ENCODE results near the gene TRIM13.
"Not testable (repeated sequence)": the region's sequence is repeated elsewhere in the genome, so short reads cannot be mapped to it uniquely, and the experiment has no call there.

TRIM13 gene

DNA sequence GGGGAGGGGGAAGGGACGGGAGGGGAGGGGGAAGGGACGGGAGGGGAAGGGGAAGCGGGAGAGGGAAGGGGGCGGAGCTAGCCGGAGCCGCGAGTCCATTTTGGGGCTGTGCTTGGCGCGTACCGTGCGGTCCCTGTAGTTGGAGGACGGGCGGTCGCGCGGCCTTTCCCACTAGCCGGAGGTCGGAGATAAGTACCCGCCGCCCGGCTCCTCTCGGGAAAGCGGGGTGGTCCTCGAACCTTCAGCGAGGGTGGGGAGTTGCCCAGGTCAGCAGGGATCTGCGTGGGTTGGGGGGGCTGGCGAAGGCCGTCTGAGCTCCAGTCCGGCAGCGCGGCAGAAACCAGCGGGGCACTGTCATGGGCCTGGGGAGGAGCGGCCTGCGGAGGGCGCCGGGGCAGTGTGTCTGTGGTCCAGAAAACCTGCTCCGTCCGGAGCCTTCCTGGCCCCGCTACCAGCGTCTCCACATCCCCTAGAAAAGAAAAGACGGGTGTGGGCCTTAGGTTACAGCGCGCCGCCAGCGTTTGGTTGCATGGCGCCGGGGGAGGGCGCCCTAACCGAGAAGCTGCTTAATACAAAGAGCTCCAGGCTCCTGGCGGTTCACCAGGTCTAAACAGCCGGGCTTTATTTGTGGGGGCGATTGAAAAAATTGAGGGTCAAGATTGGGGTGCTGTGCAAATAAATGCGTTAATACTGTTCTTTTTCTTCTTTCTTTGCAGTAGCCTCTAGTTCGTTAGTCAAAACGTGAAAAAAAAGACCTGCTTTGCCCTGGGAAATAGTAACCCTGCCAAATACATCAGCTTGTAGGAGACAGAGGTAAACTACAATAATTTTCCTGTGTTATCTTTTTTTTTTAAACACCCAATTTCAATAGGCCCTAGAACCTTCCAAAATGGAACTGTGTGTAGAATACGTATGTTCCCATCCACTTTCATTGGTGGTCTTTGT is at the start of gene TRIM13:
Gene TRIM13 (plus strand): TSS at position 92 of the 945 bp plus-strand sequence. CDS start 14,899 bp downstream, outside the sequence.
- DNase-seq: peak; percentile 89 to 90

GRCh38 chr13:49948777-49949270 is 48.0 kb upstream of the TRIM13 start:
- DNase-seq: not testable (repeated sequence)

GRCh38 chr13:49951754-49952535 is 44.9 kb upstream of the TRIM13 start:
- DNase-seq: no peak

DNA sequence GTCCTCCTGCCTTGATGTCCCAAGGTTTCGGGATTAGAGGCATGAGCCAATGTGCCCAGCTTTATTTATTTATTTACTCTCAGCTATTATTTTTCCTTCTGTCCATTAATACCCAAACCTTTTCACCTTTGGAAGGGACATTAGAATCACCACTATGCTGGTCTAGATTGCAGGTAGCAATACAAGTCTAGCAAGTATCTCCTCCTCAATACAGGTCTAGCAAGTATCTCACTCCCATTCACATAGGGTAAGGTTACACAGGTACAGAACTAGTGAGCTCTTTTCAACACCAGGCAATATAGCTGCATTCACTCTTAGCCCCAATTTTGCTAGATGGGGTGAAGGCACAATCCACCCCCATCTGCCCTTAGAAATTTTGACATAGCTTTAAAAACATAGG is 43.3 kb upstream of the TRIM13 start:
- no peak for DNase-seq

GRCh38 chr13:49954674-49955455 is 42.0 kb upstream of the TRIM13 start:
- DNase-seq: no peak

- no peak for DNase-seq
These were observed 40.7 kb upstream of the TRIM13 start for GRCh38 chr13:49956131-49956530.

GRCh38 chr13:49958321-49958720 is 38.5 kb upstream of the TRIM13 start:
- DNase-seq: no peak

DNA sequence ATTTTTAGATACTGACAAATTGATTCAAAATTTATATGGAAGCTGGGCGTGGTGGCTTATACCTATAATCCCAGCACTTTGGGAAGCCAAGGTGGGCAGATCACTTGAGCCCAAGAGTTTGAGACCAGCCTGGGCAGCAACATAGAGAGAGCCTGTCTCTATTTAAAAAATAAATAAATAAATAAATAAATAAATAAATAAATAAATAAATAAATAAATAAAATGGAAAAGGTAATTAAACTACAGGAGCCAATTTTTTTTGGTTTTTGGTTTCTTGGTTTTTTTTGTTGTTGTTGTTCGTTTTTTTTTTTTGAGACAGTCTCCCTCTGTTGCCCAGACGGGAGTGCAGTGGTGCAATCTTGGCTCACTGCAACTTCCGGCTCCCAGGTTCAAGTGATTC is 29.4 kb upstream of the TRIM13 start:
- no peak for DNase-seq

GRCh38 chr13:49972709-49973108 is 24.1 kb upstream of the TRIM13 start:
- DNase-seq: no peak

DNA sequence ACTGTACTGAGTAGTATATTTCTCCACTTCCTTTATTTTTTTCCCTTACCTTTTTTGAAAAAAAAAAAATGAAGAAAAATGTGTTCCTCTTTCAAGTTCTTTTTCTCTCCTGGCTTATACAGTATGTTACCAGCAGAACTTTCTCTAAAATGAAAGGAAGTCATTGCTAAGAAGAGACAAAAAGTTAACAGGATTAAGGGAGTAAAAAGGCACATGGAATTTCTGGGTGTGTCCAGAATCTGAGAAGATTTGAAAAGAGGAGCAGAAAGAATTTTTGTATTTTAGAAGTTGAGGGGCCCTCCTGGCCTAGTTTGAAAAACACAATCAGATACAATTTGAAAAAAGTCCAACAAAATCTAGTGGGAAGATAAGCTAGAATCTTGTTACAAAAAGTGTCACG is 21.0 kb upstream of the TRIM13 start:
- DNase-seq: no peak

GRCh38 chr13:49976314-49977258 is 20.3 kb upstream of the TRIM13 start:
- DNase-seq: peak; percentile 71 to 74

DNA sequence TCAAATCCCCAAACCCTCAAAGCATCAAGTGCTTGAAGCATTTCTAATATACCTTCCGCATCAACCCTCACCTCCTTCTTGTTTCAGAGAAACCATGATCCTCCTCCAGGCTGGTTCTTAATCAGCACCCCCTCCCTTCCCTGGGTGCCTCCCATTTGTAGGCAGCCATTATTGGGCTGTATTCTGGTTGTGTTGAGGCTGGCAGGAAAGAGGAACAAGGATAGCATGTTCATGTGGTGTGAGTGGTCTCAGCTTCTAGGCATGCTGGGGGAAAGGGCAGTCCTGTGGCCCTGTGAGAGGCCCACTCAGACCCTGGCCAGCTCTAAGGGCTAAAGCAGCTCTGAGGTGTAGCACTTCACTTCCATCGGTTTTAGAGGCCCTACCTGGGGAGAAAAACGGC is 18.9 kb upstream of the TRIM13 start:
- no peak for DNase-seq

GRCh38 chr13:49980266-49980665 is 16.6 kb upstream of the TRIM13 start:
- no peak for DNase-seq

DNA sequence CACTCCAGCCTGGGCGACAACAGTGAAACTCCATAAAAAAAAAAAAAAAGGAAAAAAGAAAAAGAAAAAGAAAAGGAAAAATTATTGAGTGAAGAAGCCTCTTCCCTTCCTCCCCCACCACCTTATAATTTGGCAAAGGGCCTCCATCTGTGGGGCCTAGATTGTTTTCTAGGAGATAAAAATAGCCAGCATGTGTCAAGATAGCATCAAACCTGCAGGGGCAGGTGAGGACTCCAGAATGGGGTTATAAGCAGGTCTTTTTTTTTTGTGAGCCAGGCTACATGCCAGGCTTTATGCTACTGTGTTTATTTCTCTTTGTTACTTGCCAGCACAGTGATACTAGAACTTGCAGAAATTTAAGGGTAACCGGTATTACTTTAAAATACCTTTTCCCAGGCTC is 11.7 kb upstream of the TRIM13 start:
- DNase-seq: no peak

DNA sequence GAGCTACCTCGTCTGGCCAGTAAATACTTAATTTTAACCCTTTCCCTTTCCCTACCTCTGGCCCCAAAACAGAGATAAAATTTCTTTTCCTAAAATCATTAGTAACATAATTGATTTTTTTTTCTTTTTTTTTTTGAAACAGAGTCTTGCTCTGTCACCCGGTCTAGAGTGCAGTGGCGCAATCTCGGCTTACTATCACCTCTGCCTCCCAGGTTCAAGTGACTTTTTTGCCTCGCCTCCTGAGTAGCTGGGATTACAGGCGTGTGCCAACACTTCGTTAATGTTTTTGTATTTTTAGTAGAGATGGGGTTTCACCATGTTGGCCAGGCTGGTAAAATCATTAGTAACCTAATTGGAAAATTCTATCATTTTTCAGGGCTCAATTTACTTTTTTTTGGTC is 10.4 kb upstream of the TRIM13 start:
- no peak for DNase-seq

DNA sequence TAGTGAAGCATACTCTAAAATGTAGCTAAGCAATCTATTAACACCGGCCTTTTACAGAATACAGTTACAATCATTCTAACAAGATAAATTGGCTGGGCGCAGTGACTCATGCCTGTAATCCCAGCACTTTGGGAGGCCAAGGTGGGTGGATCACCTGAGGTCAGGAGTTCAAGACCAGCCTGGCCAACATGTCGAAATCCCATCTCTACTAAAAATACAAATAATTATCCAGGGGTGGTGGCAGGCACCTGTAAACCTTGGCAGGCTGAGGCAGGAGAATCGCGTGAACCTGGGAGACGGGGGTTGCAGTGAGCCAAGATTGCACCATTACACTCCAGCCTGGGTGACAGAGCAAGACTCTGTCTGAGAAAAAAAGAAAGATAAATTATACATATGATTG is 6.2 kb upstream of the TRIM13 start:
- DNase-seq: not testable (repeated sequence)

- no peak for DNase-seq
These were observed 3.7 kb upstream of the TRIM13 start for GRCh38 chr13:49993111-49993510.

- no peak for DNase-seq
These were observed 3.2 kb upstream of the TRIM13 start for GRCh38 chr13:49993666-49994065.

DNA sequence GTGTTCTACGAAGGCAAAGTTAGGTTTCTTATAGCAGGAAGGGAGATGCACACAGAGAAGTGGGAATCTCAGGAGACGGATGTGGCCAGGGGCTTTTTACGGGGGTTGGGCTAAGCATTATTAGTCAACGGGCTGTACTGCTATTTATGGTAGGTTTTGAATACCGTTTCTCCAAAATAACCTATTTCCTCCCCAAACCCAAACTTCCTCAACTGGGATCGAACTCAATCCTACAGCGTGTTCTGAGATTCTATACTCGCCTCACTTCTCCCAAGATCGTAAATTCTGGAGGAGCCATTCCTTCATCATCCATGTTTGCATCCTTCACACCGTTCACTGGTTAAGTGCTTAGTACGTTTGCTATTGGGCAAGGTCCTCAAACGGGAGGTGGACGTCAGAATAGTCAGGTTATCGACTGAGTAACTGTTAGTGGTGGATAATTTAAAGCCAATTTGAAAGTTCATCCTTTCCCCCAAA is 1.2 kb upstream of the TRIM13 start:
- DNase-seq: peak in 1 of 2 experiments; percentile 19

DNA sequence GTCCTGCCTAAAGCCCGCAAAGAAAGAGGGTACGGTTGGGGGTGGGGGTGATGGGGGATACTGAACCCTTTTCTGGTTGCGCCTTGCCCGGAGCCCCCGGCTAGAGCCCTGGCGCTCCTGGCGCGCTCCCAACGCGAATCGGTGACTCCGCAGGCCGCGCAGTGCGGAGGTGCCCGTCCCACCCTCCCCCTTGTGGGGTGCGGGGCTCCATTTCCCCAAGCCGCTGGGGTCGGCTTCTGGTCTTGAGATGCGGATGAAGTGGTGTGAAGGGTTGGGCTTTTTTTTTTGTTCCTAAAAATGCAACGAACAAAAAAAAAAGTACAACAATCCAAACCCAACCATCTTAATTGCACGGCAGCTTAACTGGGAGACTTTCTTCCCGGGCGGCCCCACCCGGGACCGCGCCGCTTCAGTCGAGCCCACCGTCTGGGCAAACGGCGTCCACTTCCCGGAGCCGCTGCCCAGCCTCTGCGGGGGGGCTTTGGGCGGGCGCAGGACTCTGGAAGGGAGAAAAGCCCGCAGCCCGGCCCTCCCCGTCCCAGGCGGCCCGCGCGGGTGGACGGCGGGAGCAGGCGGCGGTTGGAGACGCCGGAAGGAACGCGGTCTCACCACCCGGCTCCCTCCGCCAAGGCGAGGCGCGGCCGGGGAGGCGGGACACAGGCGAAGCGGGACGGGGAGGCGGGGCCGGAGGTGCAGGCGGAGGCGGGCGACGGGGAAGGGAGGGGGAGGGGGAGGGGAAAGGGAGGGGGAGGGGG is 504 bp upstream of the TRIM13 start:
- peak; percentile 87 to 92 for DNase-seq

- DNase-seq: no peak
These were observed 1.1 kb downstream of the TRIM13 start for GRCh38 chr13:49997955-49998354.
